ENCODE measurements around the gene AXIN2.
"Not testable (repeated sequence)": the region's sequence is repeated elsewhere in the genome, so short reads cannot be mapped to it uniquely, and the experiment has no call there.

The AXIN2 gene

GRCh38 chr17:65514082-65514481 is 47.4 kb downstream of the AXIN2 start:
- peak; percentile 38 for DNase-seq

DNA sequence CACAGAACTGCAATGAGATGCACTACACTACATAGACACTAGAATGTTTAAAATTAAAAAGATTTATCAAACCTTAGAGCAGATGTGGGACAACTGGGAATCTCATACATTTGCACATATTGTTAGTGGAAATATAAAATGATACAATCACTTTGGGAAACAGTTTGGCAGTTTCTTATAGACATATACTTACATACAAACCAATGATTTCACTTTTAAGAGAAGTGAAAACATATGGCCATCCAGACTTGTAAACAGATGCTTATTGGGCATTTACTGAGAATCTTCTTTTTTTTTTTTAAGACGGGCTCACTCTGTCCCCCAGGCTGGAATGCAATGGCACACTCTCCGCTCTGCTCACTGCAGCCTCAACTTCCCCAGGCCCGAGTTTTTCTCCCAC is 50.1 kb downstream of the AXIN2 start:
- no peak for DNase-seq

DNA sequence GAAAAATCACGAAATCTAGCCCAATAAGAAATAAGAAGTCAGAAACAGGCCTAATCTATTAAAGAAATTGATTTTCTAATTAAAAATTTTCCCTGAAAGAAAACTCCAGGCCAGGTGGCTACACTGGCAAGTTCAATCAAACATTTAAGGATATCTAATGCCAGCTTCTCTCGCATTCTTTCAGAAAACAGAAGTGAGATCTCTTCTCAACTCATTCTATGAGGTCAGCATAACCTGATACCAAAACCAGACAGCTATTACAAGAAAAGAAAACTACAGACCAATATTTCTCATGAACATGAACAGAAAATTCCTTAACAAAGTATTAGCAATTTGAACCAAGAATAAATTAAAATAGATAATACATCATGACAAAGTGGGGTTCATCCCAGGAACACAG is 52.4 kb downstream of the AXIN2 start:
- no peak for DNase-seq

- not testable (repeated sequence) for DNase-seq
These were observed 56.8 kb downstream of the AXIN2 start for GRCh38 chr17:65504673-65505072.

DNA sequence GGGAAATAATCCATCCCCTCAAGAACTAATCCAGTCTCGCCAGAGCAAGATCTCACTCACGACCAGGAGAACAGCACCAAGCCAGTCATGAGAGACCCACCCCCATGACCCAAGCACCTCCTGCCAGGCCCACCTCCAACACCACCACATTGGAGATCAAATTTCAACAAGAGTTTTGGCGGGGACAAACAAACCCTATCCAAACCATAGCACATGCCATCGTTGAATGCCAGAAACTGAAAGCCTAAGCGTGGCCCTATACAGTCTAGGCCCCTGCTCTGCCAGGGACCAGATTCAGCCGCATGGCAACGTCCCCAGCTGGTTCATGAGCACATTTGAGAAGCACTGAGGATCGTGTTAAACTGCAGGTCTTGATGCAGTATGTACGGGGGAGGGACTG is 57.3 kb downstream of the AXIN2 start:
- DNase-seq: no peak

GRCh38 chr17:65503557-65503956 is 57.9 kb downstream of the AXIN2 start:
- DNase-seq: no peak

- no peak for DNase-seq
These were observed 62.6 kb downstream of the AXIN2 start for GRCh38 chr17:65498816-65499215.

DNA sequence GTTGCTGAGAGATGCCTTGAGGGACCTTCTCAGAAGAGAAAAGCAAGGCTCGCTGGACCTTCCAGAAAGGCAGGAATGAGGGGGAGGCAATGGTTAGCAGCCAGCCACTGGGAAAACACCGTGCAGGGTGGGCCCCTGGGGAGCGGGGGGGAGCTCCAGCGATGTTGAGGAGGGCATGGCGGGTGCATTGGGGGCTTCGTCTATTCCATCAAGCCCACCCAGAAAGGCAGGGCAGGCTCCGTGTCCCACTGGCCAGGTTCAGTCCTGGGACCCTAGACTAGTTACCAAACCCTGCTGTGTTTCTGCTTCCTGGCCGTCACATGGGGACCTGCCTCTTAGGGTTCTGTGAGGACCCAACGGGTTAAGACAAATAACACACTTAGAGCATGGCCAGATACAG is 64.6 kb downstream of the AXIN2 start:
- no peak for DNase-seq

DNA sequence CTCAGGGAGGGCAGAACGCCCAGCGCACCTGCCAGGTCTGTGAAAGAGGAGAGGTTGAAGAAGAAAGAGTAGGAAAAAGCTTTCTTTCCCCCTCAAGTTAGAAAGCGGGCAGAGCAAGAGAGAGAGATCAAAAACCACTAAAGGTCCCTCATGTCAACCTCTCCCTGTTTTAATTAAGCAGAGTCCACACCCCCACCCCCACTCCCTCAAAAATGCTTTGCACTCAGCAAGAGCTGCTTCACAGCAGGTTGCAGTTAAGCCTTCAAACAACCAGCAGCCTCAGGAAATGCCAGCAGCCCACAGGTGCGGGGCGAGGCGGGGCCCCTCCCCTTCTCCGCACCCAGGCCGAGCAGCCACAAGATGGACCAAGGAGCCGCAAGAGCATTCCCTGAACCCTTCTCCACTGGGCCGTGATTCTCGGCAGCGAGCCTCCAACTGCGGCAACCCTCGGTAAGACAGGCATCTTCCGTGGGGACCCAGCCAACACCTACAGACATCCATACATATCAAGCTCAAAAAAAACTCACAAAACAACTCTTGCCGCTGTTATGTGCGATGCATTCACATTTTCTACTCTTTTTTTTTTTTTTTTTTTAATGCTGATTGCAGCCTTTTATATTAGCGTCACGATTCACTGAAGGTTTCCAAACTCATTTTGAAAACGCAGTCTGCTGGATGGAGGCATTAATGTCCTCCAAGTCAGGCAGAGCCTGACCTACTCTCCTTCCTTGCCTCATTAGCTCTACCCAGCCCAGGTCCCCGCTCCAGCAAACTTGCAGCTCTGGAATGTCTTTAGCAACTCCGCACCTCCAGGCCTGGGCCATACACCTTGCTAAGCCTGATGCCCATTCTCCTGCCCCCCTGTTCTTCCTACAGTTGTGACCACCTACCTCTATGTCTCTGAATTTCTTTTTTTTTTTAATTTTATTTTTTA is 66.1 kb downstream of the AXIN2 start:
- DNase-seq: no peak

GRCh38 chr17:65489413-65490155 is 71.9 kb downstream of the AXIN2 start:
- no peak for DNase-seq

GRCh38 chr17:65488665-65489064 is 72.8 kb downstream of the AXIN2 start:
- no peak for DNase-seq

DNA sequence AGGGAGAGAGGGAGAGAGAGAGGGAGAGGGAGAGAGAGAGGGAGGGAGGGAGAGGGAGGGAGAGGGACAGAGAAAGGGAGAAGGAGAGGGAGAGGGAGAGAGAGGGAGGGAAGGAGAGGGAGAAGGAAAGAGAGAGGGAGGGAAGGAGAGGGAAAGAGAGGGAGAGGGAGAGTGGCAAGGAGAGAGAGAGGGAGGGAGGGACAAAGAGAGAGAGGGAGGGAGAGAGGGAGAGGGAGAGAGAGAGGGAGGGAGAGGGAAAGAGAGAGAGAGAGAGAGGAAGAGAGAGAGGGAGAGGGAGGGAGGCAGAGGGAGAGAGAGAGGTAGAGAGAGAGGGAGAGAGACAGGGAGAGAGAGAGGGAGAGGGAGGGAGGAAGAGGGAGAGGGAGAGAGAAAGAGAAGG is 73.5 kb downstream of the AXIN2 start:
- DNase-seq: no peak

- no peak for DNase-seq
These were observed 74.3 kb downstream of the AXIN2 start for GRCh38 chr17:65487161-65487560.

- DNase-seq: no peak
These were observed 75.8 kb downstream of the AXIN2 start for GRCh38 chr17:65485388-65486299.

GRCh38 chr17:65484405-65484804 is 77.0 kb downstream of the AXIN2 start:
- DNase-seq: not testable (repeated sequence)

DNA sequence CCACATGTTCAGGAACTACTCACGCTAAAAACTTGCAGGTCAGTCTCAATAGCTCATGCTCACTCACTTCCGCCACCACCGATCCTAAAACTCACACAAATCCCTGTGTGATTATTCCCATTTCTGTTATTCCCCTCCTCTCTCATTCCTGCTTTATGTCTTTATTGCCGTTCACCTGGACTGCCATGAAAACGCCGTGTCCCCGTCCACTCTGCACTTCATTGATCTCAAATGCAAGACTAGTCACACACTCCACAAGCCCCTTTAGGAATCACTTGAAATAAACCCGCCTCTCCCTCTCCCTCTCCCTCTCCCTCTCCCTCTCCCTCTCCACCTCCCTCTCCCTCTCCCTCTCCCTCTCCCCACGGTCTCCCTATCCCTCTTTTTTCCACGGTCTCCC is 78.0 kb downstream of the AXIN2 start:
- no peak for DNase-seq

- DNase-seq: no peak
These were observed 79.2 kb downstream of the AXIN2 start for GRCh38 chr17:65482201-65482600.

- no peak for DNase-seq
These were observed 82.2 kb downstream of the AXIN2 start for GRCh38 chr17:65479282-65479681.
